HG03139 (cell line): ENCODE measurements around the gene LRP1.
"Not testable (repeated sequence)": the region's sequence is repeated elsewhere in the genome, so short reads cannot be mapped to it uniquely, and the experiment has no call there.

Source experiments
- ATAC-seq: cut with Tn5 transposase; IDR thresholded peaks from one replicate; pipeline ENCODE4 v1.9.1; 2021; ENCODE audit not compliant: unreplicated experiment

LRP1 gene

GRCh38 chr12:57110104-57111030 lies 17.9 kb upstream of the LRP1 start:
- peak; percentile 43 for ATAC-seq

DNA sequence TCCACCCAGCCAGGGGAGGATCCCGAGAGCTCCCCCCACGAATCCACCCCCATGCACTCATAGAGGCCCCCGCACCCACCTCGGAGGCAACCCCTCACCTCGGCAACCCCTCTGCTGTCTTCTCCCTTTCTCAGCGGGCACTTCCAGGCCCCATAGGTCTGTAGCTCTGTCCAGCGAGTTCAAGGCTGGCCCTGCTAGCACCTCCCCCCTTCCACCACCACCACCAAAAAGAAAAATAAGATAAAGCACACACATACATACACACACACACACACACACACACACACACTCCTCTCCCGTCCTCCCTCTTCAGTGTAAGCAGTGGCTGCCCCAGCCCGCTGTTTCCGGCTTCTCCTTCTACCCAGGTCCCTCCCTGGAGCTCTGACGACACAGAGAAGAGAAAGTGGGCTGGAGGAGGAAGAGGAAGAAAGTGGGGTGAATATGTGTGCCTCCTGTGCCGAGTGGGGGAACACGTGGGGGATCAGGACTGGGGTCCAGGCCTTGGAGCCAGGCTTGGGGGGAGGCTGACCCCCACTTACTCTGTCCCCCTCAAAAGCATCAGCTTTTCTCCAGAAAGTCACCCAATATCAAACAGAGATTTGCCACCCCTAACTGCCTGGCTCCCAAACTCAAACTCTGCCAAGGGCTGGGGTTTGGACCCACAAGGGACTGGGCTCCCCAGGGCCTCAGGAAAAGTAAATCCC lies 17.1 kb upstream of the LRP1 start, which contains the start of gene STAT6:
Gene STAT6 (minus strand): TSS at position 332 of the 704 bp plus-strand sequence. CDS start 3,084 bp downstream, outside the sequence.
- ATAC-seq = peak; percentile 45

GRCh38 chr12:57112492-57113294 lies 15.6 kb upstream of the LRP1 start:
- ATAC-seq = peak; percentile 63

DNA sequence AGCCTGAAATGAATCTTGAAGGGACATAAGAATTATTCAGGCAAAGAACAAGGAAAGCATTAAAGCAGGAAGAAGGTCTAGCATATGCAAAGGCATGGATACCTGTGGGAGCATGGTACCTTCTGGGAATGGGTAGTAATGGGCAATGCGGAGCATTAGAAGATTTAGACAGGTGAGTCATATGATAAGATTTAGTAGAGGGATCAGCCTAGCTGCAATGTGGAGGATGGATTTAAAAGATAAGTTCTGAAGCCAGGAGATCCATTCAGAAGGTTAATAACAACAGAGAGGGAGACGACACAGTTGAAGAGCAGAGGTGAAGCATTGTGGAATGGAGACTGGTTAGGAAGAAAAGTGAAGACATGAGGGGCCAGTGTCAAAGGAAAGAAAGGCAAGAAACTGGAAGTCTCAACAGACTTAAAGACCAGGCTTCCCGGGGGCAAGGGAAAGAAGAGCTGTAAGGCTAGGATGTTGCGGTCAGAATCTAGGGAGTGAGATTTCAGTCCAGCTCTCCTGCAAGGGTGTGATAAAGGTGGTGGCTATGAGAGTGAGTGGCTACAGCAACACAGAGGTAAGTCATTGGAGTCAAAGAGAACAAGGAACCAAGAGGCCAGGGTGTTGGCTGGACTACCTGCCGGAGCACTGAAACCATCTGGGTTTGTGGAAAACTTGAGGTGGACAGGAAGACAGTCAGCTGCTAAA lies 11.6 kb upstream of the LRP1 start:
- no peak for ATAC-seq

GRCh38 chr12:57118711-57119271 lies 9.5 kb upstream of the LRP1 start:
- ATAC-seq = no peak

- no peak for ATAC-seq
Observed at GRCh38 chr12:57119294-57120085, 8.8 kb upstream of the LRP1 start.

GRCh38 chr12:57120718-57121117 lies 7.6 kb upstream of the LRP1 start:
- ATAC-seq = not testable (repeated sequence)

DNA sequence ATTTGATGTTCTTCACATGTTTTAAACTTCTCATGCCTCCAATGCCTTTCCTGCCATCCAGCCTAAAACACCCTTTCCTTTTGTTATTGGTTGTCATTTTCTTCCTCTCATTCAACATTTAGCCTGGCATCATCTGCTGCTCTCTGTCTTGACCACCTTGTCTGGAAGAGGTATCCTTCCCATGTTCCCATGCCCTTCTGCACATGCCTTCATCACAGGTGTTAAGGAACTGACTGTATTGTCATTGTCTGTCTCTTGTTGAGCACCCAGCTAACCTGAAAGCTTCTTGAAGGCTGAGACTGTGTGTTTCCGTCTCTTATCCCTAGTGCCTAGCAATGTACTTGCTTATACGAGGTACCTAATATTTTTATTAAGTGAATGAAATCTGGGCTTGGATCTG lies 4.5 kb upstream of the LRP1 start:
- no peak for ATAC-seq

DNA sequence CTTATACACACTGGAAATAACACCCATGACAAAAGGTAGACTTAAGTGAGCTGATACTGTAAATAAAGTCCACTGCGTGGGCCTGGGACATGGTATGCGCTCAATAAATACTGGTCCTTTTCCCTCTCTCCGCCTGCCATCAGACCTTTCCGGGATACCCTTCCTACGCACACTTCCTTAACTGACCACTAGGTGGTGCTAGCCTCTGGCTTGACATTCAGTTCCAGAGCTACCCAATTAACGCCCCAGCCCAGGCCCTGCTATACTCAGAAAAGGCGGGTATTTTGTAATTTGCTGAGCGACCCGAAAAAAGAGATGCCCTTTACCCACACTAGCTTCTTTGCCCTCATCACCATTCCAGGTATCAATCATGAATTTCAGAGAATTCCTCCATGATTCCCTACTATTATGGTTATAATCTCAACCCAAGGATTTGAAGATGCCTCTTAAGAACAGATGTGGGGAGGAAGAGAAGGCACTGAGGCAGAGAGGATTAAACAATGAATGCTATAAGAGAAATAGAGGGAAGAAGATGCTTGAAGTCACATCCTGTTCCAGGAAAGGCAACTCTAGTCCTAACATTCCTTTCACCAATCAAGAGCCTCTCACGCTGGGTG lies 3.9 kb upstream of the LRP1 start:
- ATAC-seq = no peak

GRCh38 chr12:57126061-57126460 lies 2.2 kb upstream of the LRP1 start:
- ATAC-seq = no peak

GRCh38 chr12:57126561-57126960 lies 1.7 kb upstream of the LRP1 start:
- ATAC-seq = no peak

DNA sequence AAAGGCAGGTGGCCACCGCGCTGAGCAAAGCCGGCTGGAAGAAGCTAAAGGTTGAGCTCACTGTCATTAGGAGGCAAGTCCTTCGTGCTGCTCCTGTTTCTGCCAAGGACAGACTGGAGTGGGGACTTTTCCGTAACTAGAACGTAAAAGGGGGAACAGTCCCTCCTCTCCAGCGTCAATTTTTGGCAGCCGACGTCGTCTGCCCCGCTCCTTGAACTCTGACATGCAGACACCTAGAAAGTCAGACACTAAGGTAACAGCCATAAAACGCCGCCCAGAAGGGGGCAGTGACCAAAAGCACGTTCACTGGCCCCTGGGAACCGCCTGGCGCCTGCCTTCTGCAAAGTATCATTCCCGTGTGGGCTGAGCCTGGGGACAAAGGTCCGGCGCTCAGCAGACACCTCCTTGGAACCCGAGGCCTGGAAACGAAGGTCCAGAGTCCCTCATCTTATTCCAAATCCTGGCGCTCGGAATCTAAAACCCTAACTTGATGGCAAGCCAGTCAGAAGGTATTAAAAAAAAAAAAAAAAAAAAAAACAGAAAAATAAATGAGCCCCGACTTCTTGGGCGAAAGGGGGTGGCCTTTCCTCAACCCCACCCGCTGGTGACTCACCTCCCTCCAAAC lies 1.1 kb upstream of the LRP1 start:
- ATAC-seq = no peak

GRCh38 chr12:57128519-57129247 lies 400 bp downstream of the LRP1 start:
- no peak for ATAC-seq

DNA sequence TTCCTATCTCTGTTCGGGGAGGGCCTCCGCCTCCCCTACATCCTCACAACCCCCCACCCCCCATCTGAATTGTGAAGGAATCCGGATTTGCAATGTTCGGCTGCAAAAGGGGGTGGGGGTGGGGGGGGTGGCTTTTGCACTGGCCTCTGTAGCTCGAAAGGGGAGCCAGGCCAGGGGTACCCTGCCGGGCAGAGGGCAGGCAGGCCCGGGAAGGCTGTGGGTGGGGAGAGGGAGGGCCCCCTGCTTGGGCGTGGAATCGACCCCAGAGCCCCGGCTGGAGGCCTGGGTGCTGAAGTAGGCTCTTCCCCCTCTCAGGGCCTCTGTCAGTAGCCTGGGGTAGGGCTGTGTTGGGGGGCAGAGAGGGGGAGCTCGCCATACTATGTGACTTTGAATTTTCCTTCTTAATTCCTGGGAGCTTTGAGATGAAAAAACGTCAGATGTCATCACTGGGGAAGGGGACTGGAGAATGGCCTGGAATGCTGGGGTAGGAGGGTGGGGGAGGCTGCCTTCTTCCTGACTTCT lies 1.1 kb downstream of the LRP1 start:
- ATAC-seq = no peak

- no peak for ATAC-seq
Observed at GRCh38 chr12:57129889-57130288, 1.6 kb downstream of the LRP1 start.

DNA sequence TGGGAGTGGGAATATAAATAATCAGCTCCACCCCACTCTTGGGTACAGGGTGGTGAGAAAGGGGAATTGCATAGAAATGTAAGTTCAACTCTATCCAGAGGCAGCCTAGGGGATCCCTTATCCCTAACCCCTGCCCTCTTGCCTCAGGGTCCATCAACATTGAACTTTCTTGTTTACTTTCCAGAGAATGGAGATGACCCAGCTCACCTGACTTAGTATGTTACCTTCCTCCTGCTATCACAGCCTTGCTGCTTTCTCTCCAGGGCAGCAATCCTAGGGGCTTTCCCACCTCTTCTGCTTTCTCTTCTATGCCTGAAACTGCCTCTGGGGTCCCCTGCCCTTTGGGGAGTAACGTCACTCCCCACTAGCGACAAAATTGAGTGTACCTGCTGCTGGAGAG lies 2.7 kb downstream of the LRP1 start:
- ATAC-seq = no peak

DNA sequence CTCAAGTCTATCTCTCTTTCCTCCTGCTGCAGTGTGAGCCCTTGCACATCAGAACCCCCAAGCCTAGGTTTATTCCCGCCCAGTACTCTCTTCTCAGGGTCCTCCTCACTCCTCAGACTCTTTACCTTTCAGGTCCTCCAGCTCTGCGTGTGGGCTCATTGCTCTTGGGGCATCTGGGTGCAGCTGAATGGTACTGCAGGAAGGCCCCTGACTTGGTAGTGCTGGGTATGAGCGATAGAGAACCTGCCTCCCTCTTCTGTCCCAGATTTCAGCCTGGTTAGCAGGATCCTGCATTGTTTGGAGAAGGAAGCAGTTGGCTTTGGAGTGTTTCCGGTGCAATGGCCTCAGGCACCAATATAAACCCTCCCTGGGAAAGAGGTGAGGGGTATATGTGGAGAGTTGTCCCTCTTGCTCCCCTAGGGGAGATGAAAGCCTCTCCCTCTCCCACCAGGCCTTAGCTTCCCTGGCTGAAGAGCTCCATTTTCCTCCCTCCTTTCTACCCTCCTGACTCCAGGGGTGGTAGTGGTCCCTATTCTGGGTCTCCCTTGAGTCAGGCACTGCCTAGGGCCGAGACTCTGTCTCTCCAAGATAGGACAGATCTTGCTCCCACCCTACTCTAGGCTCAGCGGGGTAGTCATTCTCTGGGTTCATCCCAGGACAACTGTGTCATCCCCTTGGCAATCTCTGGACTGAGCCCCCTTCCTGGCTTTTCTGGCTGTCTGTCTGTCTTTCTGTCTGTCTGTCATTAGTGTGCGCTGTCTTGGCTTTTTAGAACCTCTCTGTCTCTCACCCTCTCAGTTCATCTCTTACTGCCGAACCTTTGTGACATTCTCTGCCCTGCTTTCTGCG lies 3.8 kb downstream of the LRP1 start:
- no peak for ATAC-seq
